Stimulated activated naive CD8-positive, alpha-beta T cell treated with anti-CD3 and anti-CD28 coated beads, Interleukin-15, amount 100 ng/mL, for 72 hours (primary cell): ENCODE measurements around the gene SLC7A11.

Experiments used
- ATAC-seq: fragments of 150-1000 bp; cut with Tn5 transposase; 2 replicates; pipeline ENCODE4 v1.10.0; 2021; ENCODE audit warnings: mild to moderate bottlenecking, moderate library complexity
- DNase-seq, 2 donors: peaks; one replicate each; pipeline ENCODE4 v3.0.0; 2021 to 2022
- H3K27ac Mint-ChIP-seq, 2 donors: one replicate each; pipeline ENCODE4 v1.8.0; 2022; ENCODE audit warnings: mild to moderate bottlenecking in 2 of 2, mixed read lengths in 2 of 2, moderate library complexity in 2 of 2
- H3K27me3 Mint-ChIP-seq: one replicate; pipeline ENCODE4 v1.8.0; 2022; ENCODE audit warnings: mixed read lengths
- H3K4me1 Mint-ChIP-seq: one replicate; pipeline ENCODE4 v1.8.0; 2022; ENCODE audit warnings: mild to moderate bottlenecking, mixed read lengths
- H3K4me3 Mint-ChIP-seq, 2 donors: one replicate each; pipeline ENCODE4 v1.8.0; 2022; ENCODE audit warnings: mild to moderate bottlenecking in 2 of 2, mixed read lengths in 2 of 2, moderate library complexity in 1 of 2
- H3K9me3 Mint-ChIP-seq, 2 donors: one replicate each; pipeline ENCODE4 v1.8.0; 2022; ENCODE audit warnings: mixed read lengths in 2 of 2

Gene SLC7A11

GRCh38 chr4:138174981-138175794 lies 67.0 kb downstream of the SLC7A11 start:
- Mint-ChIP-seq H3K27me3 (no peaks in the 10 kb centered on the region), H3K27ac (no peak overlapping the region), H3K4me3 (no peak overlapping the region), H3K9me3 (peaks cover 0 to 7% of the 10 kb centered on the region in 2 donors), H3K4me1 (no peaks in the 10 kb centered on the region)
- ATAC-seq = no peak
- DNase-seq = no peak

DNA sequence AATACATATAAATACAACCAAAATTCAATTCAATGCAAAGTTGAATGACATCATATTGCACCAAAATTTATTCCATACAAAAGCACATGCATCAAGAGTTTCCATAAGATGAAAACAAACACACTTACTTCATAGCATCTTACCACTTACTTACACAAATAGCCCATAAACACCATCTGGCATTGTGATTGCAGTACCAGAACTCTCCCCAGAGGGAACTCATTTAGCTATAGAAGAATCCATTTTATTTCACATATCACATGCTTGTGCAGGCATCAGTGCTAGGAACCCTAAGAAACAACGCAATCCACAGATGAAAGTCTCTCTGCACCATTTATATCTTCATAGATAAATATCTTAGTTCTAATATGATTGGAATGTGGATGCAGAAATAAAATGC lies 77.9 kb downstream of the SLC7A11 start:
- ATAC-seq (no peak), DNase-seq (no peak)
- Mint-ChIP-seq H3K27ac (no peak overlapping the region), H3K4me1 (no peaks in the 10 kb centered on the region), H3K9me3 (no peaks in the 10 kb centered on the region), H3K4me3 (no peak overlapping the region), H3K27me3 (no peaks in the 10 kb centered on the region)

DNA sequence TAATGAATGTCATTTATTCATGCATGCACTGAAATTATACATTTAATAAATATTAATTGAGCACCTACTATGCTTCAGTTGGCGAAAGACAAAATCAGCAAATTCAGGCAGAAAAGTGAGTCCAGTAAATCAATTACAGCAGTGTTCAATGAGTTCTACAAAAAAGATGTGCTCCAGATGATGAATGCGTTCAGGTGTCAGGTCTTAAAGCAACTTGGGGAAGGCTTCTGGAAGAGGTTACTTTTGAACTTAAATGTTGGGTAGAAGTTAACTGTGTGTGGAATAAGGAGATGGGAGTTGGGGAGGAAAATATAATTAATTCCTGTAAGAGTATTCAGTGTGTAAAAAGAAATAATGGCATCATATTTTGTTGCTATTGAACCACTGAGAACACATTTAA lies 79.0 kb downstream of the SLC7A11 start:
- Mint-ChIP-seq H3K4me1 (no peaks in the 10 kb centered on the region), H3K27ac (no peak overlapping the region), H3K9me3 (no peaks in the 10 kb centered on the region), H3K27me3 (no peaks in the 10 kb centered on the region), H3K4me3 (no peak overlapping the region)
- ATAC-seq (no peak), DNase-seq (no peak)

- ATAC-seq (no peak), DNase-seq (no peak)
- Mint-ChIP-seq H3K4me3 (no peak overlapping the region), H3K27me3 (no peaks in the 10 kb centered on the region), H3K9me3 (no peaks in the 10 kb centered on the region), H3K27ac (no peak overlapping the region), H3K4me1 (no peaks in the 10 kb centered on the region)
Observed at GRCh38 chr4:138162259-138162658, 79.9 kb downstream of the SLC7A11 start.

DNA sequence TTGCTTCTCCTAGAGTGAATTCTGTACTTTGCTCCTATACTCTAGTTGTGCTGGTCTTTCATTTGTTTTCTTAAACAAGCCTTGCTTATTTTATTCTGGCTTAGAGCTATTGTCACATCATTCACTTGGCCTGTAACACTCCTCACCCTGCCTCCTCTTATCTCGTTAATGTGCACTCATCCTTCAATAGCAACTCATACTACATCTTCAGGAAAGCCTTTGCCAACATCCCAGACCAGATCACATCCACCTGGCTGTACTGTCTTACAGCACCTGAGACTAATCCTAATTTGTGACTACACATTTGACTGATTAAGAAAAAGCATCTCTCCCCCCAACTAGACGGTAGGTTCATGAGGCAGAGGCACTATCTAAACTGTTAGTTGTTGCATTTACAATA lies 80.8 kb downstream of the SLC7A11 start:
- no peak overlapping the region for H3K4me3 Mint-ChIP-seq
- H3K27me3 Mint-ChIP-seq = no peaks in the 10 kb centered on the region
- H3K9me3 Mint-ChIP-seq = no peaks in the 10 kb centered on the region
- no peaks in the 10 kb centered on the region for H3K4me1 Mint-ChIP-seq
- H3K27ac Mint-ChIP-seq = no peak overlapping the region
- ATAC-seq (no peak), DNase-seq (no peak)

DNA sequence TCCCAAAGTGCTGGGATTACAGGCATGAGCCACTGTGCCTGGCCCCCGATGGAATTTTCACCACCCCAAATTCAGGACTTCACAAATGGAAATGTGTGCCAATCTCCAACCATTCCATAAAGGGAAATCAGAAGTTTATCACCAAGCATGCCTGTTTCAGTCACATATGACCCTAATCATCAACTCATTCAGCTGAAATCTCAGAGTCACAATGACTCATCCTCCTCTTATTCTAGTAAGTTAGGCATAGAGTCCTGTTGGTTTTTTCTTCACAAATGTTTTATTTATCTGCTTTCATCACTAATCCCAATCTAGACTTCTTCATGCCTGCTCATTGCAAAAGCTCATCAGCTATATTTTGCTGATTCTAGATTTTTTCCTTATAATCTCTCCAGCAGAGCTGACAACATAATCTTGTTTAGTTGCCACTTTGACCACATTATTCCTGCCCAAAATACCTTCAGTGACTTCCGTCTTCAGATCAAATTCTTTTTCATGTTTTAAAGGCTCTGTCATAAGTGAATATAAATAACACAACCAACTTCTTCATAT lies 83.3 kb downstream of the SLC7A11 start:
- DNase-seq (no peak), ATAC-seq (no peak)
- Mint-ChIP-seq H3K4me3 (no peak overlapping the region), H3K4me1 (no peaks in the 10 kb centered on the region), H3K27ac (no peak overlapping the region), H3K9me3 (no peaks in the 10 kb centered on the region), H3K27me3 (no peaks in the 10 kb centered on the region)

DNA sequence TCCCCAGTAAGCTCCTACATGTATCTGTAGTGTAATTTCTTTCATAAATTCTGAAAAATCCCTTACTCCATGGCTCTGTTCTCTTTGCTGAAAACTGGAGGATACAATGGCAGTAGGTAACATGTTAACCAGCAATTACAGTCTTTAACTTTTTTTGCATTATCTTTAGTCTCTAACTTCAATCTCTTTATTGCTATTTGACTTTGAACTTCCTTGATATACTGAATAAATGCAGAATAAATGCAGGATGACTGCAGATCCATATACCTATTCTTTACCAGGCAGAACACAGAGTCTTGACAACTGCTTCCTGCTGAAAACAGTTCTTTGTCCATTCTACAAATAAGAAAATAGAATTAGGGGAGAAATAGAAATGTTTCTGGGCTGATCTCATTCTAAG lies 101.3 kb downstream of the SLC7A11 start:
- ATAC-seq = no peak
- no peaks in the 10 kb centered on the region for H3K4me1 Mint-ChIP-seq

DNA sequence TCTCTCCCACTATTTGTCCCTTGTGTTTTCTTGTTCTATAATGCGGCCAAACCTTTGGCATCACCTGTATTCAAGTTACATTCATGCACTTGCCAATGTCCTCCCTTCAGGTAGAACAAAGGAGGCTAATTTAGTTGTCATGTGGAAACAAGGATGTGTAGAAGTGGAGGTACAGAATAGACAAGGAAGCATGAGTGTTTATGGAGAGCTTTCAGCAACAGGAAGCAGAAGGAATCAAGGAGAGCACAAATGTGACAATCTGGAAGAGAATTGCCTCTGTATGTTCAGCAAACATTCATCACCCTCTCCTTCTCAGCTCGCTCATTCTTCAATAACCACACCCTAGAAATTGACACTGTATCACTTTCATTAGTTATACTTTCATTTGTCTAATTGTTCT lies 103.4 kb downstream of the SLC7A11 start:
- Mint-ChIP-seq H3K9me3 (no peaks in the 10 kb centered on the region), H3K4me1 (no peaks in the 10 kb centered on the region), H3K27me3 (no peaks in the 10 kb centered on the region), H3K27ac (no peak overlapping the region), H3K4me3 (no peak overlapping the region)
- ATAC-seq = no peak
- no peak for DNase-seq

More for the DNA sequence above, 101.3 kb downstream of the SLC7A11 start:
- Mint-ChIP-seq H3K4me3 (no peak overlapping the region), H3K9me3 (no peaks in the 10 kb centered on the region), H3K27me3 (no peaks in the 10 kb centered on the region), H3K27ac (no peak overlapping the region)
- DNase-seq = no peak

- Mint-ChIP-seq H3K9me3 (peaks cover 11 to 13% of the 10 kb centered on the region in 2 donors), H3K27me3 (no peaks in the 10 kb centered on the region), H3K27ac (no peak overlapping the region), H3K4me3 (no peak overlapping the region), H3K4me1 (no peaks in the 10 kb centered on the region)
- no peak for ATAC-seq
- no peak for DNase-seq
Observed at GRCh38 chr4:138135610-138136009, 106.5 kb downstream of the SLC7A11 start.

GRCh38 chr4:138118270-138118669 lies 123.9 kb downstream of the SLC7A11 start:
- DNase-seq = no peak
- Mint-ChIP-seq H3K27ac (no peak overlapping the region), H3K4me1 (no peaks in the 10 kb centered on the region), H3K27me3 (no peaks in the 10 kb centered on the region), H3K4me3 (no peak overlapping the region), H3K9me3 (peaks cover 0 to 2% of the 10 kb centered on the region in 2 donors)
- ATAC-seq = no peak

GRCh38 chr4:138115053-138115452 lies 127.1 kb downstream of the SLC7A11 start:
- ATAC-seq (no peak), DNase-seq (no peak)
- Mint-ChIP-seq H3K27me3 (no peaks in the 10 kb centered on the region), H3K4me3 (no peak overlapping the region), H3K9me3 (no peaks in the 10 kb centered on the region), H3K27ac (no peak overlapping the region), H3K4me1 (no peaks in the 10 kb centered on the region)

- Mint-ChIP-seq H3K9me3 (no peaks in the 10 kb centered on the region), H3K27me3 (no peaks in the 10 kb centered on the region), H3K27ac (no peak overlapping the region), H3K4me3 (no peak overlapping the region), H3K4me1 (no peaks in the 10 kb centered on the region)
- no peak for ATAC-seq
- no peak for DNase-seq
Observed at GRCh38 chr4:138114434-138114833, 127.7 kb downstream of the SLC7A11 start.
